Liver (tissue), 9 donors: ENCODE data around the gene PCTP. TPM values are rescaled to one million over a fixed set of nuclear protein-coding genes. Genes with fewer than 3 reads are reported as not detected.

Experiments
- DNase-seq: peaks from one replicate; pipeline ENCODE4 v3.0.0-alpha.2; 2017; ENCODE audit warnings: low spot score
- H3K27ac ChIP-seq, 2 donors: one replicate each; pipeline ENCODE4 v1.7.0; 2013; ENCODE audit warnings: inconsistent platforms in 2 of 2, low read length in 2 of 2, control low read depth in 1 of 2, low read depth in 1 of 2, mild to moderate bottlenecking in 1 of 2
- H3K27me3 ChIP-seq, 4 donors: one replicate each; pipeline versions ENCODE4 v1.6.1 to v1.7.0; 2013; ENCODE audit warnings: low read length in 3 of 4, inconsistent platforms in 1 of 4, mild to moderate bottlenecking in 1 of 4, moderate library complexity in 1 of 4; ENCODE audit not compliant: control insufficient read depth in 4 of 4, insufficient read depth in 4 of 4
- H3K36me3 ChIP-seq, 4 donors: one replicate each; pipeline versions ENCODE4 v1.6.1 to v1.7.0; 2013; ENCODE audit warnings: low read length in 3 of 4, mild to moderate bottlenecking in 3 of 4, low read depth in 1 of 4, moderate library complexity in 1 of 4; ENCODE audit not compliant: control insufficient read depth in 4 of 4, insufficient read depth in 3 of 4
- H3K4me1 ChIP-seq, 4 donors: one replicate each; pipeline versions ENCODE4 v1.6.1 to v1.7.0; 2013; ENCODE audit warnings: low read length in 3 of 4, mild to moderate bottlenecking in 3 of 4, moderate library complexity in 1 of 4; ENCODE audit not compliant: control insufficient read depth in 4 of 4, insufficient read depth in 4 of 4
- H3K4me3 ChIP-seq, 3 donors: one replicate each; pipeline versions ENCODE4 v1.6.1 to v1.7.0; 2013; ENCODE audit warnings: low read length in 3 of 3, control low read depth in 1 of 3, low read depth in 1 of 3, mild to moderate bottlenecking in 1 of 3
- H3K9ac ChIP-seq, 2 donors: one replicate each; pipeline ENCODE4 v1.7.0; 2013; ENCODE audit warnings: low read length in 2 of 2, mild to moderate bottlenecking in 2 of 2, moderate library complexity in 2 of 2, control low read depth in 1 of 2, low read depth in 1 of 2
- H3K9me3 ChIP-seq, 4 donors: one replicate each; pipeline versions ENCODE4 v1.6.1 to v1.7.0; 2013; ENCODE audit warnings: low read length in 3 of 4; ENCODE audit not compliant: control insufficient read depth in 4 of 4
- EGR1 ChIP-seq, 2 donors: IDR thresholded peaks; 2 replicates each; pipeline ENCODE4 v1.6.1; 2016 to 2018; ENCODE audit warnings: antibody characterized with exemption in 2 of 2, low read depth in 2 of 2
- FOXA2 ChIP-seq: IDR thresholded peaks from 2 replicates; pipeline ENCODE4 v1.6.1; 2016; ENCODE audit warnings: antibody characterized with exemption
- GABPA ChIP-seq, 2 donors: IDR thresholded peaks in 1 of 2; conservative IDR thresholded peaks in 1 of 2; 2 replicates each; pipeline ENCODE4 v1.6.1; 2016; ENCODE audit warnings: antibody characterized with exemption in 2 of 2, mild to moderate bottlenecking in 1 of 2, moderate library complexity in 1 of 2
- HNF4A ChIP-seq, 2 donors: conservative IDR thresholded peaks; 2 replicates each; pipeline ENCODE4 v1.6.1; 2016; ENCODE audit warnings: antibody characterized with exemption in 2 of 2, mild to moderate bottlenecking in 2 of 2
- HNF4G ChIP-seq: IDR thresholded peaks from 2 replicates; pipeline ENCODE4 v1.6.1; 2016; ENCODE audit warnings: antibody characterized with exemption
- JUND ChIP-seq, 2 donors: IDR thresholded peaks; 2 replicates each; pipeline ENCODE4 v1.6.1; 2016; ENCODE audit warnings: antibody characterized with exemption in 2 of 2
- MAX ChIP-seq: IDR thresholded peaks from 2 replicates; pipeline ENCODE4 v1.6.1; 2016; ENCODE audit warnings: antibody characterized with exemption
- NR2F2 ChIP-seq: IDR thresholded peaks from 2 replicates; pipeline ENCODE4 v1.6.1; 2016; ENCODE audit warnings: antibody characterized with exemption
- RAD21 ChIP-seq, 2 donors: IDR thresholded peaks; 2 replicates each; pipeline ENCODE4 v1.6.1; 2016; ENCODE audit warnings: antibody characterized with exemption in 2 of 2, mild to moderate bottlenecking in 2 of 2
- REST ChIP-seq: IDR thresholded peaks from 2 replicates; pipeline ENCODE4 v1.6.1; 2016; ENCODE audit warnings: antibody characterized with exemption, mild to moderate bottlenecking
- RXRA ChIP-seq, 2 donors: IDR thresholded peaks; 2 replicates each; pipeline ENCODE4 v1.6.1; 2017 to 2018; ENCODE audit warnings: antibody characterized with exemption in 2 of 2, mild to moderate bottlenecking in 1 of 2
- SP1 ChIP-seq: IDR thresholded peaks from 2 replicates; pipeline ENCODE4 v1.6.1; 2018; ENCODE audit warnings: antibody characterized with exemption, mild to moderate bottlenecking
- TAF1 ChIP-seq: conservative IDR thresholded peaks from 2 replicates; pipeline ENCODE4 v1.6.1; 2016; ENCODE audit warnings: antibody characterized with exemption, mild to moderate bottlenecking
- YY1 ChIP-seq: IDR thresholded peaks from 2 replicates; pipeline ENCODE4 v1.6.1; 2016; ENCODE audit warnings: antibody characterized with exemption, mild to moderate bottlenecking
- WGBS: extraction: QIAGEN DNeasy Blood & Tissue Kit; methylation state at CpG from one replicate; pipeline ENCODE4 v1.1.7; 2013; 5-methylcytosine and 5-hydroxymethylcytosine counted together
- polyA plus RNA-seq, 2 donors: library from polyadenylated mRNA; stranded (reverse) in 1 of 2; unstranded in 1 of 2; fragments of 200-250 nt in 1 of 2; fragments of >200 nt in 1 of 2; fragmentation: Nextera tagmentation in 1 of 2; extraction: Ambion mirVana in 1 of 2; gene quantifications; one replicate each; pipeline versions ENCODE4 v1.2.1 to v1.2.3, GENCODE V29; 2013 to 2015
- total RNA-seq, 2 donors: library from RNA; depleted of rRNA; stranded (reverse); fragments of >200 nt; gene quantifications; one replicate each; pipeline ENCODE4 v1.2.3, GENCODE V29; 2014
- TF ChIP-seq, protein P1 (sequence below): IDR thresholded peaks from 2 replicates; pipeline ENCODE4 v1.6.1; 2016; ENCODE audit warnings: antibody characterized with exemption
- TF ChIP-seq, protein P2 (sequence below): fragments of 150-350 bp; IDR thresholded peaks from 2 replicates; pipeline ENCODE4 v1.5.1; 2017; ENCODE audit warnings: improper control_type of control experiment, low read depth, low read length; ENCODE audit not compliant: missing input control
- donor health status: healthy.
- donor health status: healthy.
- donor health status: healthy.
- donor health status: healthy.
- donor health status: healthy.

The PCTP gene
- total and polyA plus RNA-seq, 4 donors, result 25.0 to 79.0 (median 55.8) TPM

GRCh38 chr17:55770196-55770870 lies 19.5 kb downstream of the PCTP start:
- peaks cover 5 to 38% (median 32%) of the 10 kb centered on the region in 4 donors for H3K36me3 ChIP-seq
- TF ChIP-seq HNF4G (peak; percentile 8), RAD21 (IDR thresholded peaks at IDR 0.05) (peak; percentile 91 to 93), GABPA (IDR thresholded peaks at IDR 0.05 in 1 of 2, conservative IDR thresholded peaks at IDR 0.05 in 1 of 2) (no peak), NR2F2 (no peak), RXRA (IDR thresholded peaks at IDR 0.05) (peak in 1 of 2 donors; percentile 6)
- TF ChIP-seq, protein P1, sequence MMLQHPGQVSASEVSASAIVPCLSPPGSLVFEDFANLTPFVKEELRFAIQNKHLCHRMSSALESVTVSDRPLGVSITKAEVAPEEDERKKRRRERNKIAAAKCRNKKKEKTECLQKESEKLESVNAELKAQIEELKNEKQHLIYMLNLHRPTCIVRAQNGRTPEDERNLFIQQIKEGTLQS, result no peak
- TF ChIP-seq, protein P2, sequence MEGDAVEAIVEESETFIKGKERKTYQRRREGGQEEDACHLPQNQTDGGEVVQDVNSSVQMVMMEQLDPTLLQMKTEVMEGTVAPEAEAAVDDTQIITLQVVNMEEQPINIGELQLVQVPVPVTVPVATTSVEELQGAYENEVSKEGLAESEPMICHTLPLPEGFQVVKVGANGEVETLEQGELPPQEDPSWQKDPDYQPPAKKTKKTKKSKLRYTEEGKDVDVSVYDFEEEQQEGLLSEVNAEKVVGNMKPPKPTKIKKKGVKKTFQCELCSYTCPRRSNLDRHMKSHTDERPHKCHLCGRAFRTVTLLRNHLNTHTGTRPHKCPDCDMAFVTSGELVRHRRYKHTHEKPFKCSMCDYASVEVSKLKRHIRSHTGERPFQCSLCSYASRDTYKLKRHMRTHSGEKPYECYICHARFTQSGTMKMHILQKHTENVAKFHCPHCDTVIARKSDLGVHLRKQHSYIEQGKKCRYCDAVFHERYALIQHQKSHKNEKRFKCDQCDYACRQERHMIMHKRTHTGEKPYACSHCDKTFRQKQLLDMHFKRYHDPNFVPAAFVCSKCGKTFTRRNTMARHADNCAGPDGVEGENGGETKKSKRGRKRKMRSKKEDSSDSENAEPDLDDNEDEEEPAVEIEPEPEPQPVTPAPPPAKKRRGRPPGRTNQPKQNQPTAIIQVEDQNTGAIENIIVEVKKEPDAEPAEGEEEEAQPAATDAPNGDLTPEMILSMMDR, result peak; percentile 72
- 39% methylated on average over 4 of the region's 4 CpGs for WGBS
- no peak for DNase-seq
- H3K4me1 ChIP-seq, result peaks cover 0 to 10% (median 9%) of the 10 kb centered on the region in 4 donors
- H3K9ac ChIP-seq, result no peak overlapping the region
- H3K4me3 ChIP-seq, result no peak overlapping the region
- peak overlapping the region; percentile 31 to 45 for H3K27ac ChIP-seq
- H3K27me3 ChIP-seq, result no peaks in the 10 kb centered on the region
- no peaks in the 10 kb centered on the region for H3K9me3 ChIP-seq

GRCh38 chr17:55772086-55772485 lies 21.2 kb downstream of the PCTP start:
- WGBS, result 95% methylated on average over 7 of the region's 7 CpGs
- Histone ChIP-seq H3K27ac (no peak overlapping the region), H3K36me3 (peaks cover 10 to 55% (median 45%) of the 10 kb centered on the region in 4 donors), H3K4me3 (no peak overlapping the region), H3K9me3 (no peaks in the 10 kb centered on the region), H3K9ac (no peak overlapping the region), H3K4me1 (peaks cover 0 to 10% (median 7%) of the 10 kb centered on the region in 4 donors), H3K27me3 (no peaks in the 10 kb centered on the region)
- DNase-seq, result no peak
- TF ChIP-seq REST, result no peak
- TF ChIP-seq YY1, result no peak
- TF ChIP-seq HNF4A (conservative IDR thresholded peaks at IDR 0.05), result no peak
- no peak for TF ChIP-seq MAX
- TF ChIP-seq RXRA (IDR thresholded peaks at IDR 0.05), result no peak
- TF ChIP-seq EGR1 (IDR thresholded peaks at IDR 0.05; ENCODE audit: low read depth in 2 of 2), result no peak
- TF ChIP-seq TAF1, result no peak
- TF ChIP-seq SP1, result no peak
- no peak for TF ChIP-seq RAD21 (IDR thresholded peaks at IDR 0.05)
- TF ChIP-seq, protein P1, result no peak
- no peak for TF ChIP-seq FOXA2
- no peak for TF ChIP-seq JUND (IDR thresholded peaks at IDR 0.05)
- no peak for TF ChIP-seq GABPA (IDR thresholded peaks at IDR 0.05 in 1 of 2, conservative IDR thresholded peaks at IDR 0.05 in 1 of 2)
